IPS DF 6.9 (cell line): ENCODE measurements around the gene MGST1.
A peak's percentile ranks its signal among the peaks of the same experiment; 100 is the strongest.
"Not testable (repeated sequence)": the region's sequence is repeated elsewhere in the genome, so short reads cannot be mapped to it uniquely, and the experiment has no call there.

Experiments
- DNase-seq: peaks from one replicate; pipeline ENCODE4 v3.0.0-alpha.2; 2013; ENCODE audit warnings: low read depth, low spot score
- H3K27ac ChIP-seq: one replicate; pipeline ENCODE4 v1.5.1; 2013; ENCODE audit warnings: low read length, control low read depth
- H3K27me3 ChIP-seq: 2 replicates; pipeline ENCODE4 v1.6.1; 2013; ENCODE audit warnings: mild to moderate bottlenecking, low read length; ENCODE audit not compliant: control insufficient read depth, insufficient read depth
- H3K36me3 ChIP-seq: 2 replicates; pipeline ENCODE4 v1.6.1; 2013; ENCODE audit warnings: low read length; ENCODE audit not compliant: control insufficient read depth, insufficient read depth
- H3K4me1 ChIP-seq: 2 replicates; pipeline ENCODE4 v1.6.1; 2013; ENCODE audit warnings: low read length; ENCODE audit not compliant: control insufficient read depth, insufficient read depth
- H3K4me3 ChIP-seq: 2 replicates; pipeline ENCODE4 v1.5.1; 2013; ENCODE audit warnings: mild to moderate bottlenecking, low read length
- H3K9me3 ChIP-seq: 2 replicates; pipeline ENCODE4 v1.6.1; 2013; ENCODE audit warnings: low read length, inconsistent platforms; ENCODE audit not compliant: control insufficient read depth, insufficient read depth
- WGBS: extraction: QIAGEN DNeasy Blood & Tissue Kit; methylation state at CpG from one replicate; pipeline ENCODE4 v1.1.7; 2013; ENCODE audit warnings: mixed read lengths, missing lambda C conversion rate; ENCODE audit not compliant: insufficient read length, insufficient coverage; 5-methylcytosine and 5-hydroxymethylcytosine counted together

MGST1 gene

DNA sequence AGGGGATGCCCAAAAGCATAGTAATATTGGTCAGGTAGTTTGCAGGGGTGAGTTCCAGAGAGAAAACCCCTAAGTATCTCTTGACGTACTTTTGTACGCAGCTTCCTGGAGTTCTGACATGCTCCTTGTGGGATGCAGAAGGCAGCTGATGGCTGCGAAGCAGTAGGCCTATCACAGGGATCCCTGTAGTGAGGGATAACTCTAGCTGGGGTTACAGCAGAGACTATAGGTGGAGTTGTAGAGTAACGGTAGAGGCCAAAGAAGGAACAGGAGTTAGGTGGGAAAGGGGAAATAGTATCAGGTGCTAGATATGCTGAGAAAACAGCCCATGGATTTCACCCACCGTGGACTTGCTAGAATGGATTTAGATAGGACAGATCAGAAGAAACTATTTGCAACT, 37.3 kb downstream of the MGST1 start:
- H3K4me1 ChIP-seq = no peaks in the 10 kb centered on the region
- no peak overlapping the region for H3K27ac ChIP-seq
- DNase-seq = no peak
- H3K4me3 ChIP-seq = no peak overlapping the region
- H3K9me3 ChIP-seq = no peaks in the 10 kb centered on the region
- no peaks in the 10 kb centered on the region for H3K27me3 ChIP-seq
- H3K36me3 ChIP-seq = no peaks in the 10 kb centered on the region
- no CpG with 5 or more reads among the region's 5 CpGs for WGBS

DNA sequence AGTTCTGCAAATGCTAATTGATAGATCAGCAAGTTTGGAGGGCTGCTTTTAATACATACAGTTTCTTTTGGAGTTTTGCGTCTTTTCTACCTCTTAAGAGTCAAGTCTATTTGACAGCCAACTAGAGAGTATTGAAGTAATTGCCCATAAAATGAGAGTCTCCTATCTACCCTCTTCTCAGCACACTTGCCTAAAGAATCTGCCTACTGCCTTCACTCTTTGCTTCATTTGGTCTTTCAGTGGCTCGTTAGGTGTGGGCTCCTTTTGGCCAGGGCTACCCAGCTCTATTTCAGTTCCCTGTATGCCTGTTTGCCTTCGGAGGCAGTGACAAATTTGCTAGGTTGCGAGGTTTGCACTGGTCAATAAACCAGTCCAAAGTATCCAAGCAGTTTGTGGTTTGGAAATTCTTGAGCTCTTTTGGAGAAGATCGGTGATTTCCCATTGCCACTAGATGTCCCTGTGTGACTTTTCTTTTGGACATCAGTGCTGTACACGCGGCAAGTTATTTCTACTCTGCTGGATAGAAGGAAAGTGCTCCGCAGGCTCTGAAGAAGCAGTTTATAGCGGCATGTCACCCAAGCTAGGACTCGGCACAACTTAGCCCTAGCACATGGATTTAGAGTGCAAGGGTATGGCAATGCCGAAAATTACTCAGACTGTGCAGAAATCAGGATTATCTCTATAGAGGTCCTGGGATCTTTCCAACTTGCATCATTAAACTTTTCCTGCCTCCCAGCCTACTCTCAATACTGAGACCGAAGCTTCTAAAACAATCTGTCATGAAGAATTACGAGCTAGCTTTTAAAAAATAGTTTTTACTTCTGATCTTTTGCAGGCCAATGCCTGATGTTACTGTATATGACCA, 38.6 kb downstream of the MGST1 start:
- peak; percentile 37 for DNase-seq
- Histone ChIP-seq H3K9me3 (no peaks in the 10 kb centered on the region), H3K4me3 (no peak overlapping the region), H3K36me3 (no peaks in the 10 kb centered on the region), H3K27me3 (no peaks in the 10 kb centered on the region), H3K27ac (no peak overlapping the region), H3K4me1 (no peaks in the 10 kb centered on the region)
- WGBS = no CpG with 5 or more reads among the region's 13 CpGs

DNA sequence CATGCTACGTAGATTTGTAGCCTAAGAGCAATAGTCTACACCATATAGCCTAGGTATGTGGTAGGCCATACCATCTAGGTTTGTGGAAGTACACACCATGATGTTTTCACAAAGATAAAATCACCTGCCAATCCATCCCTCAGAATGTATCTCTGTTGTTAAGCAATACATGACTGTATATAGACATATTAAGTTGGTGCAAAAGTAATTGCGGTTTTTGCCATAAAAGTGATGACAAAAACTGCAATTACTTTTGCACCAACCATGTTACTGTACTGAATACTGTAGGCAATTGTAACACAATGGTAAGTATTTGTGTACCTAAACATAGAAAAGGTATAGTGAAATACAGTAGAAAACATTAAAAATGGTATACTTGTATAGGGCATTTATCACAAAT, 40.5 kb downstream of the MGST1 start:
- WGBS = no CpG with 5 or more reads among the region's 2 CpGs
- H3K27me3 ChIP-seq = no peaks in the 10 kb centered on the region
- DNase-seq = no peak
- H3K36me3 ChIP-seq = no peaks in the 10 kb centered on the region
- no peak overlapping the region for H3K27ac ChIP-seq
- H3K4me3 ChIP-seq = no peak overlapping the region
- no peaks in the 10 kb centered on the region for H3K9me3 ChIP-seq
- no peaks in the 10 kb centered on the region for H3K4me1 ChIP-seq

DNA sequence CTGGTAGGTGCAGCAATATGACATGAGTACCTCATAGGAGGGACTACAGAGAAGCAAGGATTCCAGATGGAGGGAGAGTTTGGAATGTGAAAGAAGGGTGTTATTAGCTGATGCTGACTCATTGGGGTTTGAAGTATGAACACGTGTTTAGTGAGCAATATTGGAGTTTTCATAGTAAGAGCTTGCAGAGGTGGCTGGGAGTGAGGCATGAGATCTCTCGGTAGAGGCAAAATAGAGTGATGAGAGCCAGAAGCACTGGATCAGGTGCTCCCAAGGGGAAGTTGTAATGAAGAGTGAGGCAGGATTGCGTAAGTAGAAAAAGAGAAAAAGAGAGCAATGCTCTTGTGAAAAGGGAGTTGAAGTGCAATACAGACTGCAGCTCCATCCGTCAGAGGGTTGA, 42.1 kb downstream of the MGST1 start:
- no peak for DNase-seq
- Histone ChIP-seq H3K4me1 (no peaks in the 10 kb centered on the region), H3K4me3 (no peak overlapping the region), H3K27ac (no peak overlapping the region), H3K9me3 (no peaks in the 10 kb centered on the region), H3K36me3 (no peaks in the 10 kb centered on the region), H3K27me3 (no peaks in the 10 kb centered on the region)
- WGBS = 100% methylated on average over 1 of the region's 4 CpGs

DNA sequence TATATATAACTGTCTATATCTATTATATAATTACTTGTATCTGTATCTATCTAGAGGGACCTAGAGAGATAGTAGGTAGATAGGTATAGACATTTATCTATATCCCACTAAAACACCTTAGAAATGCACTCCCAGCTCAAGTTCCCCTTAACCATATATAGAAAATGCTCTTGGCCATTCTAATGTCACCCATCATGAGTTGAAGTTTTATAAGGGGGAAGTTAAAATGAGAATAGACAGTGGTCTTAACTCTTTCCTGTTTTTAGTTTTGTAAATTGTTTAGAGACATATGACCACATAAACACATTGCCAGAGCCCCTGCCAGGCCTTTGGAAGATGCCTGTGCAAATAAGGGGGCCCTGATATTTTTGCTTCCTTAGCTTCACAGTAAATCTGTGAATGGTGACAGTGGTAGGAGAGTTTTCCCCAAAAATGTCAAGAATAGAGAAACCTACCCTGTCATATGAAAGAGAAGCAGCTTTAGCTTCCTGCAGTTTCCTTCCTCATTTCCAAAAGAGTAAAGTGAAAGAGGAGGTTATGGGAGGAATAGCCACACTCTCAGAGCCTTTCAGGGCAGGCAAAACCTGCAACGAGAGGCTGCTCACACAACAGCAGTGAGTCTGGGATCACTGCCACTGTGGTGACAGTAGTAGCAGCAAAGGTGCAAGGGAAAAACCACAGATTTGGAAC, 45.5 kb downstream of the MGST1 start:
- no peak overlapping the region for H3K27ac ChIP-seq
- H3K36me3 ChIP-seq = no peaks in the 10 kb centered on the region
- H3K4me1 ChIP-seq = no peaks in the 10 kb centered on the region
- DNase-seq = no peak
- no CpG with 5 or more reads among the region's 1 CpG for WGBS
- no peaks in the 10 kb centered on the region for H3K27me3 ChIP-seq
- no peak overlapping the region for H3K4me3 ChIP-seq
- H3K9me3 ChIP-seq = no peaks in the 10 kb centered on the region

DNA sequence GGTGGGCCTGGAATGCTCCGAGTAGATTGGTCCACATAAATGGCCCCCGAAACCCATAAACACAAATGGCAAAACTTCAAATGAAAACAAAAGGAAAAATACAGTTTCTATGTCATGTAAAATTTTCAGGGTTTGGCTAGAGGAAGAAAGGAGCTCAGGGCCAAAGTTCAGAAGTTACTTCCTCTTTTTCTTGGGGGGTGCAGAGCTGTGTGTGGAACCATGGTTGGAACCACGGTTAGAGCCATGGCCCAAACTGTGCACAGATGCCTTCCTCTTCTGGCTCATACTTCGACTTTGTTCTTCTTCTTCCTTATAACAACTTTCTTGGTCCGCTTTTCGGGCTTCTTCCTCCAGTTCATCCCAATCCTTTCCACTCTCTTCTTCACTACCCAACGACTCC, 51.7 kb downstream of the MGST1 start:
- Histone ChIP-seq H3K36me3 (no peaks in the 10 kb centered on the region), H3K27me3 (no peaks in the 10 kb centered on the region), H3K4me3 (no peak overlapping the region), H3K4me1 (no peaks in the 10 kb centered on the region), H3K27ac (no peak overlapping the region), H3K9me3 (no peaks in the 10 kb centered on the region)
- no CpG with 5 or more reads among the region's 7 CpGs for WGBS
- no peak for DNase-seq

DNA sequence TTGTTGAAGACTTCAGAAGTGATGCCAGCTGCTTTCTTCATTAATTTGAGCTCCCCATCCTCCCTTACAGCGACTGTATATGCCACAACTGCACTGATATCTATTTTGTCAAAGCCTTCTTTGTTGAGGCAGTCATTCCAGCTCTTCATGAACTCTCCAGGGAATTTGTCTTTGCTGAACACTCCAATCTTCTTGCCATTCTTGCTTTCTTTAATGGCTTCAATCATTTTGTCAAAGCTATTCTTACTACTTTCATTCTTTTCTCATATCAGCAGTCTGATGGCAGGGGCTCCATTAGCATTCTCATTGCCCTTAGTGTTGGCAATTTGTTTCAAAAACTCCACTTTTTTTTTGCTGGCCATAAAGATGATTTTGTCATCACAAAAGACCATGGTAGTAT, 54.4 kb downstream of the MGST1 start:
- H3K9me3 ChIP-seq, H3K4me1 ChIP-seq, H3K36me3 ChIP-seq, H3K27ac ChIP-seq, H3K27me3 ChIP-seq, DNase-seq, H3K4me3 ChIP-seq: not testable (repeated sequence)
- no CpG with 5 or more reads among the region's 1 CpG for WGBS

DNA sequence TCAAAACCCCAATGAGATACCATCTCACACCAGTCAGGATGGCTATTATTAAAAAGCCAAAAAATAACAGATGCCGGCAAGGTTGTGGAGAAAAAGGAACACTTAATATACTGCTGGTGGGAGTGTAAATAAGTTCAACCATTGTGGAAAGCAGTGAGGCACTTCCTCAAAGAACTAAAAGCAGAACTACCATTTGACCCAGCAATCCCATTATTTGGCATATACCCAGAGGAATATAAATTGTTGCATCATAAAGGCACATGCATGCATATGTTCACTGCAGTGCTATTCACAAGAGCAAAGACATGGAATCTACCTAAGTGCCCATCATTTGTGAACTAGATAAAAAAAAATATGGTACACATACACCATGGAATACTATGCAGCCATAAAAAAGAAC, 59.9 kb downstream of the MGST1 start:
- Histone ChIP-seq H3K4me1 (no peaks in the 10 kb centered on the region), H3K27me3 (no peaks in the 10 kb centered on the region), H3K36me3 (no peaks in the 10 kb centered on the region), H3K27ac (no peak overlapping the region), H3K9me3 (no peaks in the 10 kb centered on the region), H3K4me3 (no peak overlapping the region)
- WGBS = no CpG with 5 or more reads among the region's 1 CpG
- DNase-seq = no peak
